ENCODE measurements around the gene HNRNPC. TPM values are rescaled to one million over a fixed set of nuclear protein-coding genes. Genes with fewer than 3 reads are reported as not detected.

Gene HNRNPC
- total and polyA plus RNA-seq, 8 donors = 377 to 903 (median 765) TPM

DNA sequence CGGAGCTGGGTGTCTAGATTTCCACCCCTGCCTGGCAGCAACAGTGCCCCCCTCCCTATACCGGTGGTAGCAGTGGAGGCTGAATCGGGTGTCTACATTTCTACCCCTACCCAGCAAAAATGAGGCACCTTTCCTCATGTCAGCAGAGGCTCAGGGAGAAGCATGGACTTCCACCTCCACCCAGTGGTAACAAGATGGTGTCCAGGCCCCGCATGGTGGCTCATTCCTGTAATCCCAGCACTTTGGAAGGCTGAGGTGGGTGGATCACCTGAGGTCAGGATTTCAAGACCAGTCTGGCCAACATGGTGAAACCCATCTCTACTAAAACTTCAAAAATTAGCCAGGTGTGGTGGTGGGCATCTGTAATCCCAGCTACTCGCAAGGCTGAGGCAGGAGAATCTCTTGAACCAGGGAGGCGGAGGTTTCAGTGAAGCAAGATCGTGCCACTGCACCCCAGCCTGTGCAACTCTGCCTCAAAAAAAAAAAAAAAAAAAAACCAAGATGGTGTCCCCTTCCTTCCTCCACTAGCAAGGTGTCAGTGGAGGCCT, 77.9 kb downstream of the HNRNPC start:
- H3K36me3 ChIP-seq = no peaks in the 10 kb centered on the region
- ATAC-seq (no peak), DNase-seq (no peak)
- H3K27me3 ChIP-seq = no peaks in the 10 kb centered on the region
- TF ChIP-seq CTCF (IDR thresholded peaks at IDR 0.05) = no peak
- H3K4me3 ChIP-seq = no peak overlapping the region
- no peaks in the 10 kb centered on the region for H3K9me3 ChIP-seq
- intact Hi-C loops (cut with DNase I) = no loop called here
- H3K4me1 ChIP-seq = peaks cover 3 to 14% of the 10 kb centered on the region in 2 donors
- no peak overlapping the region for H3K27ac ChIP-seq

- Histone ChIP-seq H3K27ac (no peak overlapping the region), H3K27me3 (no peaks in the 10 kb centered on the region), H3K36me3 (no peaks in the 10 kb centered on the region), H3K9me3 (peaks cover 0 to 7% of the 10 kb centered on the region in 2 donors), H3K4me3 (no peak overlapping the region), H3K4me1 (no peaks in the 10 kb centered on the region)
- intact Hi-C loops (cut with DNase I) = no loop called here
- DNase-seq (no peak), ATAC-seq (no peak)
- TF ChIP-seq CTCF (IDR thresholded peaks at IDR 0.05) = no peak
These were observed 83.8 kb downstream of the HNRNPC start for GRCh38 chr14:21185491-21185890.

DNA sequence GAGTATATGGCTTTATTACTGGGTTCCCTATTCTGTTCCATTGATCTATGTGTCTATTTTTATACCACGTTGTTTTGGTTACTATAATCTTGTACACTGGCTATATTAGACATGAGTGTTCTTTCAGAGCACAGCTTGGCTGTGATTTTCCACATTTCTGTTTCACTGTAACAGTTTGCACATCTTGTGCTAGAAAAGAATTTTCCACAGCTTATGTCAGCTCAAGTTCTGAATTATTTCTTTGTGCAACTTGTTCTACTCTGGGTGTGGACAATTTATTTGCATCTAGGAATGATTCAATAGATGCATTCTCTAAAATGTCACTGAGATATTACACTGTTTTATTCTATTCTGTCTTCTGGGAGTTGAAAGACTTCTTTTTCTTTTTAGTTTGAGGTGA, 85.0 kb downstream of the HNRNPC start:
- H3K36me3 ChIP-seq = no peaks in the 10 kb centered on the region
- TF ChIP-seq CTCF (IDR thresholded peaks at IDR 0.05) = no peak
- DNase-seq = no peak
- H3K4me1 ChIP-seq = no peaks in the 10 kb centered on the region
- no peak overlapping the region for H3K4me3 ChIP-seq
- no peaks in the 10 kb centered on the region for H3K27me3 ChIP-seq
- no peak for ATAC-seq
- H3K27ac ChIP-seq = no peak overlapping the region
- peaks cover 0 to 8% of the 10 kb centered on the region in 2 donors for H3K9me3 ChIP-seq
- intact Hi-C loops (cut with DNase I) = no loop called here

- ATAC-seq = no peak
- TF ChIP-seq CTCF (IDR thresholded peaks at IDR 0.05) = no peak
- intact Hi-C loops (cut with DNase I) = no loop called here
These were observed 87.1 kb downstream of the HNRNPC start for GRCh38 chr14:21182166-21182565.

DNA sequence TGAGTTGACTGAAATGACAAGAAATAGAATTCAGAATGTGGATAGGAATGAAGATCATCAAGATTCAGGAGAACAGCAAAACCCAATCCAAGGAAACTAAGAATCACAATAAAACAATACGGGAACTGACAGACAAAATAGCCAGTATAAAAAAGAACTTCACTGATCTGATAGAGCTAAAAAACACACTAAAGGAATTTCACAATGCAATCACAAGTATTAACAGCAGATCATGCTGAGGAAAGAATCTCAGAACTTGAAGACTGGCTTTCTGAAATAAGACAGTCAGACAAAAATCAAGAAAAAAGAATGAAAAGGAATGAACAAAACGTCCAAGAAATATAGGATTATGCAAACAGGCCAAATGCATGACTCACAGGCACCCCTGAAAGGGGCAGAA, 98.1 kb downstream of the HNRNPC start:
- Histone ChIP-seq H3K4me3 (no peak overlapping the region), H3K27me3 (no peaks in the 10 kb centered on the region)
- no peak for TF ChIP-seq CTCF (IDR thresholded peaks at IDR 0.05)

More at GRCh38 chr14:21182166-21182565, 87.1 kb downstream of the HNRNPC start:
- DNase-seq = no peak
- Histone ChIP-seq H3K4me1 (no peaks in the 10 kb centered on the region), H3K4me3 (no peak overlapping the region), H3K27me3 (no peaks in the 10 kb centered on the region), H3K36me3 (no peaks in the 10 kb centered on the region), H3K9me3 (peaks cover 0 to 8% of the 10 kb centered on the region in 2 donors), H3K27ac (no peak overlapping the region)

More for the DNA sequence above, 98.1 kb downstream of the HNRNPC start:
- H3K9me3 ChIP-seq = no peaks in the 10 kb centered on the region
- H3K27ac ChIP-seq = no peak overlapping the region
- no peak for ATAC-seq
- H3K4me1 ChIP-seq = no peaks in the 10 kb centered on the region
- no peaks in the 10 kb centered on the region for H3K36me3 ChIP-seq
- intact Hi-C loops (cut with DNase I) = no loop called here
- DNase-seq = no peak
